Stimulated activated CD4-positive, alpha-beta T cell treated with anti-CD3 and anti-CD28 coated beads, Interleukin-2, amount 100 ng/mL, for 24 hours (primary cell): Measurements from ENCODE around the gene SPOCK1.

Source experiments
- DNase-seq, 2 donors: peaks; one replicate each; pipeline ENCODE4 v3.0.0-alpha.2; 2020

SPOCK1 gene

DNA sequence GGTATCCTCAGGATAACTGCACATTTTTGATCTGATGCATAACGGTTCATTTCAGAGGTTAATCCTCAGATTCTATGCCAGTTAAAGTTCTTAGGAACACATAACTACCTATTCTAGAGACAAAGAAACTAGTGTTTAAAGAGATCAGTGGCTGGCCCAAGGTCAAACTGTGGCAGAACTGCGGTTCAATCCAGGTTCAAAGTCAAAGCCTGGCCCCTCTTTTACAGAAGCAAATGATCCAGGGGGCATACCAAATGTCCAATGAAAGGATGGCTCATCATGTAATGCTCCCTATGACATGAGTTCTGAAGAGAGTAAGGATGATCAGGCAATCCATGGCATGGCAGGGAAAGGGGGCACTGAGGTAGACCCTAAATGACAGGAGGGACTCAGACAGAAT, 283.3 kb downstream of the SPOCK1 start:
- no peak for DNase-seq

DNA sequence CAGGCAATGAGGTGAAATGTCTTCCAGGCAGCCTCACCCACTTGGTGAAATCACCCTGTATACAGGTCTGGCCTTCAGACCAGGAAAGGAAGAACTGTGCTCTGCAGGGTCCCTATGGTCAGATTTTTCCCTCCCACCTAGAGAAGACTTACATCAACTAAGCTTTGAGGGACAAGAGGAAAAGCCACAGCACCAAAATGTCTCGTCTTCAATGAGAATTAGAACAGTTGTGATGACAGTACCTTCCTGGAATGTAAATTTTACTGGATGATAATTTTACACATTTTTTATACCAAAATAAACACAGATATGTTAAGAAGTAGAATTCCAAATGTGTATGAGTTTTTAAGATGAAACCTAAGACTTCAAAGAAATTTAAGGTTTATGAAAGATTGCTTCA, 283.9 kb downstream of the SPOCK1 start:
- DNase-seq = no peak

DNA sequence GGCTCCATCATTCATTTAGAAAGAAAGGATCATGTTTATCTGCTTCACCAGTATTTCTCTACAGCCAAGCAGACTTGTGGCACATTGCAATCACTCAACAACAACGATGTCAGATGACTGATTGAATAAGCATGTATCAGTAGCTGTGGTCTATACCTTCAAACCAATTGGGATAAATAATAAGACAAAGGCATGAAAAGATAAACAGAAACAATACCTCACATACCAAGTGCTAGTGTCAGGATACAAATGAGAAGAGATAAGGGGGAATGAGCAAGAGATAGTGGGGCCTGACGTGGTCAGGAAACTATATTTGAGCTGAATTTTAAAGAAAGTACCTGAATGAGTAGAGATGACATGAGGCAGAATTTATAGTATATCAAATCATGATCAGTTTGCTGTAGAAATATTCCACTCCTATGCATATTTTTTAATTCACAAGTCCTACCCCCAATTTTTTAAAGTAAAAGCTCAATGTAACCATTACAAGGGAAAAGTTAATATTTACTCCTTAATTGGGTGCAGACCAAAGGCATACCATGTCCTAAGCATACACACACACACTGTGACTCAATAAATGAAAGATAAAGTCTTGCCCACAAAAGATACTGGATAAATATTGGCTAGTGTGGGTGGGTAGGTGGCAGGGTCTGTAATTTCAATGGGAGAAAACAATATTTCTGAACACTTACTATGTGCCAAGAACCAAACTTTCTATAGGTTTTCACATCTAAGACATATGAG, 284.5 kb downstream of the SPOCK1 start:
- no peak for DNase-seq

DNA sequence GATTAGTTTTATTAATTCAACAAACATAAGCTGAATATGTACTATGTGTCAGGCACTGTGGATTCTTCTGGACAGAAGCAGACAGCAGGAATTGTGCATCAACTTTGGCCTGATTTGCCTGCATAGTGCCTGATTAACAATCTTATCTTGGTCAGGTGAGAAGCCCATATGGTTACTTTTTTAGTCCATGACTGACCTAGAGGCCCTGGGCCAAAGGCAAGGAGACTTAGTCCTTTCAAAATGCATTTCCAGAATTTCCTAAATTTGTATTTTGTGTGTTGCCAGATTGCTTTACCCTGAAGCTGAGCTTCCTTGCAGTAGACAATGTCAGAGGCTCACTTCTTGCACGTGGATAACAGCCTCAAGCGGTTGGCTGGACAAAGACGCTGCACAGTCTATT, 286.7 kb downstream of the SPOCK1 start:
- no peak for DNase-seq

DNA sequence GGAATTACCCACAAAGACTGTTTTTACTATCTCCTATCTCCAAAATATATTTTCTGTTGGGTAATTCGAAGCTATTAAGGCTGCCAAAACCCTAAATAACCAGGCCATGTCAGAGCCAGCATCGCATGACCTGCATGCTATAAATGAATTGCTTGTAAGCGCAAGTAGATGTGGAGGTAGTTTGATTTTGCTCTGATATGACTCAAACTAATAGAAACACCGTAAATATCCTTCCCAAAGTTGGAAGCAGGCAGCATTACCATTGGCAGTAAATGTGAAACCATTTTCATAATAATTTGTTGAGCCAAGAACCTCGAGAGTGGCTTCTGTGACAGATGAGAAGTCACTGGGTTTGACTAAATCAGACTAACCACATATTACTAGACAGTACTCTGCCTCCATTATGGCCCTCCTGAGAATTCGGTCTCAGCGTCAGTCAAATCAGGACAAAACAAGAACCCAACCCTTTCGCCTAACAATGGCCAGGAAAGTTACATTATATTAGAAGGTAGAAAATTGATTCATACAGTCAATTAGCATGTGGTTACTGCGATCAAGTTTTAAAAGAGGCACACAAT, 289.8 kb downstream of the SPOCK1 start:
- DNase-seq = no peak

DNA sequence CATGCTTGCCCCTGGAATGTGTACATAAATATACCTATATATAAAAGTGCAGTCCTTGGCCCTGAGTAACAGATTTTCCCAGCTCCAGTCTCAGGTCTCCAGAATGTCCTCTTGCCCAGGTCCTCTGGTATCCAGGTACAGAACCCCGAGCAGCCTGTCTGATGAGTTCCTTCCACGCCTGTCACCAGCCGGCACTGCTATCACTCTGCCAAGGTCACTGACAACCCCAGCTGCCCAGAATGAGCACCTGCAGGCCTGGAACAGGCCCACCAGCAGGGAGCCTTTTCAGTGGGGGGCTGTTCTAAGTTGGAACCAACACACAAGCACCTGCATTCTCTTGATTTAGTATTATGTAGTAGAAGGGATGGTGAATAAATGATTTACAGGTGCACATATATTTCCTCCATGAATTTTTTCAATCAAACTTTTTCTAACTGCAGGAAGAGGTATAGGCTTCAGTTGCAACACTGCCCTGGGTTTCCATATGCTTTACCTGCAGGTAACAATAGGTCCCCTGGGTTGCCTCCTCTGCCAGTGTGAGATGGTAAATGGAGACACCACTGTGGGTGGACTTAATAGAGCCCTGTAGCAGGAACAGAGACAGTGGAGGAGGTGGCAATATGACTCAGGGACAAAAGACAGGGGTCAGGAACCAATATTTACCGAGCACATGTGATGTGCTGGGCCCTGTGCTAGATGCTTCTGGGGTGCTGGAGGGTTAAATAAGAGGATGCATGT, 291.9 kb downstream of the SPOCK1 start:
- no peak for DNase-seq

DNA sequence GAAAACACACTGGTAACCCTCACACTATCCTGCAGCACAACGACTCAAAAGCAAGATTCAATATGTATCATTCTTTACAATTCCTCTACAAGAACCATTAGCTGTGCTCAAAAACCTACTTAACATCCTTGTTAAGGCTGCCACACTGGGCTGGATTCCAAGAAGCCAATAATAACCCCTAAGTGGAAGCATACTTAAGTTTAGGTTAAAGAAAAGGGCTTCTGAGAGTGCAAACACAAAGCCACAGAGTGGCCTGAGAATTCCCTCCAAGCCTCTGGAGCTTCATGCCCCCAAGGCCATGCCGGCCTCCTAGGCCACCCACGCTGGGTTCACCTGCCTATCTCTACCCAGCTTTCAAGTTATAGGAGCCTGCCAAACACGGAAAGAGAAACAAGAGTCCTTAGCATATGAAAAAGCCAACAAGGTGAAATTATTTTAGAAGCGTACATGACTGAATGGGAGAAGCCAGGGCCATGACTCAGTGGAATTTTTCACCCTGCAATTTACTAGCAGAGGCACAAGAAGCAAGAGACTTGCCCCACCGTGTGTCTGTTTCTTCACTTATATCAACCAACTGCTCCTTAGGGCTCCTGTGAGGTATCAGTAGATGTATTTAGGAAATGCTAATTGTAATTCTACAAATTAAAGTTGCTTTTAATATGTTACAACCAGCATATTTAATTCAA, 293.0 kb downstream of the SPOCK1 start:
- DNase-seq = no peak

DNA sequence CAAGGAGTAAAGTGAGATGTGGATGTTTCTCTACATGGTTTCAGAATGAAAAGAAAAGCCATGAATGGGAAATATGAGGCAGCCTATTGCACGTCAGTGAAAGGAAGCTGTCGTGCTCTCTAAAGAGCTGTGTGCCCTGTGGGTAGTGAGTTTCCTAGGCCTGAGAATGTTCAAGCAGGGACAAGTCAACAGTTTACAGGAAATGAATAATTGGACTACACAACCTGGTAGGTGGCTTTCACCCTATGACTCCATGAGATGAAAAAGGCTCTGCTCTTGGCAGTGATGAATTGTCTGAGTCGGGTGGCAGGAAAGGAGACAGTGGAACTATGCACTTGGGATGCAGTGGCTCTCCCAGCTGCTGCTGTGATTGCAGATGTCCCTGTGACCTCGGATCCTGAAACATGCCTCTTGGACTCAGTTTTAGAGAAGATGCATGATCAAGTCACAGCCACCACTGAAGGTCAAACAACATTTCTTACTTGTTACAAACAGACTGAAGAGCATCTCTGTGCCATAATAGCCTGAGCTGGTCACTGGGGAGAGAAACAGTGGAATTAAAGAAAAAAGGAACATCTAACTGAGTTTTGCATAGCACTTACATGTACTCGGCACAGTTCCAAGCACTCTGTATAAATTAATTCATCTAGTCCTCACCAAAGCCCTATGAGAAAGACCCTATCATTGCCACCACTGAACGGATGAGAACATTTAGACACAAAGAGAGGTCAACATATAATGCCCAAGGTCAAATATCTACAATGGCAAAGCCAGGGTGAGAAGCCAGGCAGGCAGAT, 293.7 kb downstream of the SPOCK1 start:
- DNase-seq = no peak

DNA sequence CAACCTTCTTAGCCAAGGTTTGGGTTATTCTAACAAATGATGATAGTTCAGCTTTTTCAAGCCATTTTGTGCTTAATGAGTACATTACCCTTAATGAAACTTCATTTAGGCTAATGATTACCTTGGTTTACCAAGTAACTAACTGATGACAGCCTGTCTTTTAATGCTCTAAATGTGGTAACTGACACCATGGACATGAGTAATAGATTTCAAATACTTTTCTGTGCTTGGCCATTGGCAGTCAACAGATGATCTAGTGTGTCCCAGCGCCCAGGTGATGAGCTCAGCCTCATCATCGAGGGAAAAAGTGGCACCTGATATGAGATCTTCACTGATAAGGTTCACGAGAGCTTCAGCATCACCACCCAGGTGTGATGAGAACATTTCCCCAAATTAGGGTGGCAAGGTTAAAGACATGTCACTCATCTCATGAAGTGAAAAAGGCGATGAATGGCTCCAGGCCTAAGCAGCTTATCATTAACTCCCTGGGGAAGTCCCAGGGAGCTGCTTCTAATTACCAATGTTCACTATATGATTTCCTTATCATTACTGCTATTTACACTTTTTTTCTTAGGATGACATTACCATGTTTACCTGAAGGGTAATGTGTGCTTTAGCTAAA, 296.0 kb downstream of the SPOCK1 start:
- DNase-seq = no peak

DNA sequence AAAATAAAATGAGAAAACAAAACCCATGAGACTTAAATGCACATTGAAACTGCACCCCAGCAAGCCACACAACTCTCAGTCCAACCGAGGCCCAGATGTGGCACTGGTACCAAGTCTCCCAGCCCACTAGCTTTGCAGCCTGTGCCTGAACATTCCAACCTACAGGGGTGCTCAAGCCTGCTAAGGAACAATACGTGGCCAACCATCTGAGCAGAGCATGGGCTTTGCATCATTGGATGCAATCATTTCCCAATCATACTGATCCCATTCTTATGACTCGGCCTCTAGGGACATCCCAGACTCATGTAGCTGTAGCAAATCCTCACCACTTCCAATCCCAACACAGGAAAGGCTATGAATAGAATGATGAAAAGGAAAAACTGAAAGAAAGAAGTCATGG, 297.2 kb downstream of the SPOCK1 start:
- DNase-seq = no peak

DNA sequence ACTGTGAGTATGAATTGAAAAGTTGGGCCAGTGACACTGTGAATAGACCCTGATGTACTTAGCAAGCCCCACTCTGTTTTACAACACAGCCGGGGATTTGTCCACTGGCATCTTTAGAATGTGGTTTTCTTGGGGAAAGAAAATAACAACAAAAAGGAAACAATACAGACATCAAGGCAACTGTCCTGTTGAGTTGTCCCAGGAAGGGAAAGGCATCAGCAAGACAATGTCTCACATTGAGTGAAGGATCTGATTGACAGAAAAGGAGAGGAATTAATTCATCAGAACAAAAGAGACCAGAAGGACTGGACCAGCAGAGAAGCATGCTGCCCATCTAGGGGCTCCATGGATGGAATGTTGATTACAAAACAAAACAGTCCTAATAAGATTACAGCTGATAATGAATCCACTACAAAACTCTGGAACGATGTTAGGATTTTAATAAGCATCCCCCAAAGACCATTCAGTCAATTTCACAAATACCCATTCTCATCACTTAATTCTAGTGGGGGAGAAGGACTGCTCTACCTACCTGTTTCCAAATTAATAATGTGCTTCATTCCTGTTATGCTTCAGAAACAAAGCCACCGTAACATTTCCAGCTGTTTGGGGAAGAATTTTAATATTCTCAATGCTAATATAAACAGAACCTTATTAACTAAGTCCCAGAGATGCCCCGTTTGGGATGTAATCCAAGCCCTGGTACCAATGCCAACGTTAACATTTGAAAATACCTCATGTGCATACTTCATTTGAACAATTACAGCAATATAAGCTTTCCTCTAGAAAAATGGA, 298.0 kb downstream of the SPOCK1 start:
- DNase-seq = no peak

DNA sequence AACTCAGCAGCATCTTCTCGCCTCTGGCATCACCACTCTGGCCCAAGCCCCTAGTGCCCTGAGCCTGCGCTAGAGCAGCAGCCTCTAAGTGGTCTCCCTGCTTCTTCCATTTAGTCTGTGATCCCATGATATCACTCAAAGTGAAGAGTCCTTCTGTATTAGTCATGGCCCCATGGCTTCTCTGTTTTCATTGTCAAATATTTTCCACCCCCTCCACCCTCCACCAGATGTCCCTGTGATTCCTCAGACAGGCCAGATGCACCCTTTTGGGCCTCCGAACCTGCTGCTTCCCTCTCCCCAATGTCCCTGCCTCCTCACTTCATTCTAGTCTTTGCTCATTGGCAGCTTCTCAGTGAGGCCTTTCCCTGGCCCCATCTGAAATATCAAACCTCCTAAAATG, 299.2 kb downstream of the SPOCK1 start:
- DNase-seq = no peak

DNA sequence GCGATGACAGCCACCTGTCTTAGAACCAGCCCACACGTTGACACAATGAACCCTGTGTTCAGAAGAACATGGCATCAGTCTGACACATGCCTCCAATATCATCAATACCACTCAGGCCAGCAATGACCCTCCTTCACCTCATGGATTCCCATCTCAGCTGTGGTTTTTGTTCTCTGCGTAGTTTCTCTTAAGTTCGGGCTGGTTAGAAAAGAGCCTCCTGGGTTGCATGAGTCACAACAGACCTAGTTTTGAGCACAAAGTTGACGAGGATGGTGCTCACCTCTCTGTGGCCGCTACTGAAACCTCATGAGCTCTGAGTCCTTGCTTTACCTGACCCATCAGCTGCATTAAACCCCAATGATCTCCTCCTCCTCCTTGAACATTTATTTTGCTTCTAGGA, 299.9 kb downstream of the SPOCK1 start:
- no peak for DNase-seq

DNA sequence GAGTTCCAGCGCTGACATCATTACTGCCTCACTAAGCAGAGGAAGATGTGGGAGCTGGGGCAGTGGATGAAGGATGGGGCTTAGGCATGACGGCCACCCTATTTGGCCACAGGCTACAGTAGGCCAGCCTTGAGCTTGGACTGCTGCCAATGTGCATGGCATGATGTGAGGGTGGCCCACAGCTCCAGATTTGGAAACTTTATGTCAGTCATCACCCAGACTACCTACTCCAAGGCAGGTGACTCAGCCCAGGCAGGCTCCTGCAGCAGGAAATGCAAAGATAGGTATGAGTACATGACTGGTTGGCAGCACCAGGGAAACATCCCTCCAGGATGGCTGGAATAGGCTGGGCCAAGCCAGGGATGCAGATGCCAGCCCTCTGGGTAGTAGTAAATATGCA, 303.6 kb downstream of the SPOCK1 start:
- DNase-seq = no peak

DNA sequence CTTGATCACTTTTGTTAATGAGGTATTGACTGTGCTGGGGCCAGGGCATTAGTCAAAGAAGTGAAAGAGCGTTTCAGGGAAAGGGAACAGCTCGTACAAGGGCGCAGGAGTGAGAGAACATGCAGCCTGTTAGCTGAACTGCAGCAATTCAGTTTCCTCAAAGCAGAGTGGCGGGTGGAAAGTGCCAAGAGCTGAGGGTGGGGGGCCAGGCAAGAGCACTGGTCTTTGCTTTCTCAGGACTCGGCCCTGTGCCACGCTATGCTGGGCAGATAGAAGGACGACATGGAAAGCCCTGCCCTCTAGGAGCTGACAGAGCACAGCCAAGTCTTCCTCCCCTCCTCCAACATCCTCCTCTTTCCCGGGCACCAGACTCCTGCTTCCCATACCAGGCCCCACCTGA, 304.8 kb downstream of the SPOCK1 start:
- DNase-seq = no peak

DNA sequence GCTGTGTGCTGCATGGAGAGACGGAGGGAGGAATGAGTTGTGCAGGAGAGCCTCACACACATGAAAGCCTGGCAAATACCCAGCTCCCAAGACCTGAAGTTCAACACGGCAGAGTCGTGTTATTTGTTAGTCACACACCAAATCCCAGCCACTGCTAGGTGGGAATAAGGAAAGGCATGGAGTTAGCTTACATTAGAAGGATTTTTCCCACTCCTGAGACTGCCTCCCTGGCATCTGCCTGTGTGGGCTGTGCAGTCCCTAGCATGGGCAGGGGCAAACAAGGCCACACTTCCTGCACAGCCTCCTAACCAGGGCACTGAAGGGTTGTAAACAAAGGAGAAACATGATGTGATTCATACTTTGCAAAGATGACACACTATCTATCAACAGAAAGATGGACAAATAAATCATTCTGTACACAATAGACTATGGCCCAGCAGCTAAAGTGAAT, 306.8 kb downstream of the SPOCK1 start:
- DNase-seq = no peak

DNA sequence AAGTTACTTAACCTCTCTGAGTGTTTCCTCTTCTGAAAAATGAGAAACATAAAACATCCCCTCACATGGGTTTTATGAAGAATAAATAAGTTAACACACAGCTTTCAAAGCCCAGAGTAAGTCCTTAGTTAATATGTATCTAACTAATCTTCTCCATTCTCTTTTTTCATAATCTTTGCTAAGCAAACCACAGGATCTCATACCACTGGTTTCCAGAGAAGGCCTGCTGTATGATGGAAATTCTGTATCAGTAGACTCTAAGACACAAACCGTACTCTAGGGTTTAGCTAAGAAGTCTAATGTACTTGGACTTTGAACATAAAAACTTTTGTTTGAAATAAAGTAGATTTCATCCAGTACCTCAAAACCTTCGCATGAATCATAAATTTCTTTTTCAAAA, 307.9 kb downstream of the SPOCK1 start:
- DNase-seq = no peak

DNA sequence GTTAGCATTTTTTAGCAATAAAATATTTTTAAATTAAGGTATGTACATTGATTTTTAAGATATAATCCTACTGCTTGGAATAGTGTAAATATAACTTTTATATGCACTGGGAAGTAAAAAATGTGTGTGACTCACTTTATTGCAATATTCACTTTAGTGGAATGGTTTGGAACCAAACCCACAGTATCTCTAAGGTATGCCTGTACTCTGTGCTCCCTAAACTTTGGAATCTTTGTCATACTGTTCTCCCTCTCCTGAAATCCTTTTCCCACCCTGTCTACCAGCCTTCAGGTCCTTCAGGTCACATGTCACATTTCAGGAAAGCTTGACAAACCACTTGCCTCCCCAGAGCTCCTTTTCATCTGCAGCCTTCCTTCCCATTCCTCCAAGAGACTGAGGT, 308.7 kb downstream of the SPOCK1 start:
- no peak for DNase-seq

DNA sequence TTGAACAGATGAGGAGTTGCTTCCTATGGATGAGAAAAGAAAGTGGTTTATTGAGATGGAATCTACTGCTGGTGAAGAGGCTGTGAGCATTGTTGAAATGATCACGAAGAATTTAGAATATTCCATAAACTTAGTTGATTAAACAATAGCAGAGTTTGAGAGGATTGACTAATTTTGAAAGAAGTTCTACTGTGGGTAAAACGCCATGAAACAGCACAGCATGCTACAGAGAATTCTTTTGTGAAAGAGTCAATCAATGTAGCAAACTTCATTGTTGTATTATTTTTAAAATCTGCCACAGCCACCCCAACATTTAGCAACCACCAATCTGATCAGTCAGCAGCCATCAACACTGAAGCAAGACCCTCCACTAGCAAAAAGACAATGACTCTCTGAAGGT, 309.1 kb downstream of the SPOCK1 start:
- DNase-seq = no peak

DNA sequence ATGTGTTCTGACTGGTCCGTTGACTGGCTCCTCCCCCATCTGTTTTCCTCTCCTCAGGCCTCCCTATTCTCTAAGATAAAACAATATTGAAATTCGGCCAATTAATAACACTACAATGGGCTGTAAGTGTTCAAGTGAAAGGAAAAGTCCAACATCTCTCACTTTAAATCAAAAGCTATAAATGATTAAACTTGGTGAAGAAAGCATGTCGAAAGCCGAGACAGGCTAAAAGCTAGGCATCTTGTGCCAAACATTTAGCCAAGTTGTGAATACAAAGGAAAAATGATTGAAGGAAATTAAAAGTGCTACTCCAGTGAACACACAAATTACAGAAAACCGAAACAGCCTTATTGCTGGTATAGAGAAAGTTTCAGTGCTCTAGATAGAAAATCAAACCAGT, 310.6 kb downstream of the SPOCK1 start:
- DNase-seq = no peak

DNA sequence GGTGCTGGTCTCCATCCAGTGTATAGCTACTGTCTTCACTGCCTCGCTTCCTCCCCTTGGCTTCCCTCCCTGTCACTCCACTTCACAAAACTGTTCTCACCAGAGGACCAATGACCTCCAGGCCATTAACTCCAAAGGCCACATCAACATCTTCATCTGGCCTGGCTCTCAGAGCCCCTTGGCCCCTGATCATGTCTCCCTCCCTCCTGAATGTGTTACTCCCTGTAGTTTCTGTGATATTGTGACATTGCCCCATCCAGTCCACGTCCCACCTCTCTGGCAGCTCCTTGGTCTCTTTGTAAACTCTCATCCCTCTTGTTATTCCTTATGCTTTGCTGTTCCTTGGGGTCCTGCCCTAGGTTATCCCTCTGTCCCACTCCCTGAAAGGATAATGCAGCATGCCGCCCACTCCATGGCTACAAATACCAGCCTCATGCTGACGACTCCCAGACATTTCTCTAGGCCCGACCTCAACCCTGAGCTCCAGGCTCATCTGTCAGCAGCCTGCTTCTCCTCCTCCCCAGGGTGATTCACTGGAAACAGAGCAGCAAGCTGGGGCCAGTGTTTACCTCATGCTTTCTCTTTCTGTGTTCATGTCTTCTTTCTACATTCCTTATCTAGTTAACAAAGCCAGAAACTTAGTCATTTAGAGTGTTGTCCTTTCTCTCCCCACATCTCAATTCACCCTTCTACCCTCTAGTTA, 312.2 kb downstream of the SPOCK1 start:
- no peak for DNase-seq
